H1 (cell line): ENCODE data around the gene KLF7. TPM values are rescaled to one million over a fixed set of nuclear protein-coding genes. Genes with fewer than 3 reads are reported as not detected.

Source experiments
- CTCF ChIA-PET: fragments of 300-600 bp; sonication (Branson Sonifier 250); formaldehyde crosslinking; loops from one replicate; lab custom pipeline; 2021; ENCODE audit not compliant: partially characterized antibody; lab: Charles Lee
- POLR2A ChIA-PET: fragments of 300-600 bp; sonication (Branson Sonifier 250); formaldehyde crosslinking; loops from one replicate; lab custom pipeline; 2021; ENCODE audit warnings: inconsistent platforms; ENCODE audit not compliant: partially characterized antibody; lab: Charles Lee
- DNase-seq, 2 experiments: peaks; one replicate each; pipeline versions ENCODE4 v3.0.0 to v3.0.0-alpha.2; 2010 to 2022; ENCODE audit warnings: low spot score in 2 of 2, low read depth in 1 of 2, mixed read lengths in 1 of 2
- FAIRE-seq: peaks from 2 replicates; lab custom pipeline; 2011; peaks lifted over from hg19 to GRCh38; lab: Jason Lieb, UNC
- H2AFZ ChIP-seq: 2 replicates; pipeline ENCODE4 v1.8.1; 2012; ENCODE audit warnings: low read length, inconsistent platforms
- H2AK5ac ChIP-seq: 2 replicates; pipeline ENCODE4 v1.6.1; 2013; ENCODE audit warnings: low read depth, low read length
- H2BK120ac ChIP-seq: replicated peaks from 2 replicates; pipeline ENCODE3; 2013; ENCODE audit warnings: low read depth, low read length, inconsistent platforms
- H2BK12ac ChIP-seq: 2 replicates; pipeline ENCODE4 v1.6.1; 2013; ENCODE audit warnings: low read depth, low read length
- H2BK15ac ChIP-seq: 2 replicates; pipeline ENCODE4 v1.6.1; 2013; ENCODE audit warnings: low read length
- H2BK20ac ChIP-seq: 2 replicates; pipeline ENCODE4 v1.6.1; 2013; ENCODE audit warnings: low read length
- H2BK5ac ChIP-seq: 2 replicates; pipeline ENCODE4 v1.6.1; 2013; ENCODE audit warnings: low read depth, low read length
- H3K14ac ChIP-seq: 2 replicates; pipeline ENCODE4 v1.6.1; 2013; ENCODE audit warnings: inconsistent platforms; ENCODE audit not compliant: insufficient read length
- H3K18ac ChIP-seq: 2 replicates; pipeline ENCODE4 v1.6.1; 2013; ENCODE audit warnings: low read length; ENCODE audit errors: extremely low read depth
- H3K23ac ChIP-seq: 2 replicates; pipeline ENCODE4 v1.6.1; 2013; ENCODE audit warnings: inconsistent platforms; ENCODE audit not compliant: insufficient read length
- H3K23me2 ChIP-seq: 2 replicates; pipeline ENCODE4 v1.6.1; 2013; ENCODE audit warnings: low read depth, low read length
- H3K27ac ChIP-seq: 2 replicates; pipeline ENCODE4 v1.6.1; 2011; ENCODE audit warnings: low read depth, low read length, inconsistent platforms
- H3K27me3 ChIP-seq, 4 experiments: replicated peaks in 1 of 4; 1 replicate in 1 of 4; 2 replicates in 3 of 4; pipeline versions ENCODE4 v1.6.1 to v1.8.1; 2011 to 2013; ENCODE audit warnings: low read length in 3 of 4, mild to moderate bottlenecking in 3 of 4, inconsistent platforms in 2 of 4, mixed read lengths in 2 of 4, moderate library complexity in 1 of 4; ENCODE audit not compliant: control insufficient read depth in 3 of 4, insufficient read depth in 3 of 4; ENCODE audit errors: extremely low read depth in 1 of 4
- H3K36me3 ChIP-seq, 4 experiments: 2 replicates each; pipeline versions ENCODE4 v1.6.1 to v1.8.1; 2011 to 2013; ENCODE audit warnings: mild to moderate bottlenecking in 4 of 4, low read length in 3 of 4, moderate library complexity in 2 of 4, control low read depth in 1 of 4, inconsistent platforms in 1 of 4; ENCODE audit not compliant: insufficient read depth in 4 of 4, control insufficient read depth in 2 of 4
- H3K4ac ChIP-seq: replicated peaks from 2 replicates; pipeline ENCODE3; 2013; ENCODE audit warnings: low read length, low read depth, mixed read lengths, inconsistent platforms; ENCODE audit not compliant: insufficient read length
- H3K4me1 ChIP-seq, 4 experiments: replicated peaks in 1 of 4; 1 replicate in 1 of 4; 2 replicates in 3 of 4; pipeline versions ENCODE4 v1.6.1 to v1.8.1; 2011 to 2013; ENCODE audit warnings: low read length in 3 of 4, inconsistent platforms in 2 of 4, mixed read lengths in 1 of 4; ENCODE audit not compliant: insufficient read depth in 4 of 4, control insufficient read depth in 3 of 4
- H3K4me2 ChIP-seq, 2 experiments: 2 replicates each; pipeline versions ENCODE4 v1.6.1 to v1.8.1; 2011 to 2013; ENCODE audit warnings: low read depth in 2 of 2, low read length in 2 of 2, control low read depth in 1 of 2, inconsistent platforms in 1 of 2, mild to moderate bottlenecking in 1 of 2; ENCODE audit not compliant: insufficient read depth in 1 of 2
- H3K4me3 ChIP-seq, 4 experiments: fragments of 200-600, 300-600 bp in 1 of 4; sonication (generic), shearing (Covaris generic), sonication (Bioruptor Twin) in 1 of 4; 2 replicates each; pipeline versions ENCODE4 v1.5.1 to v1.8.1; 2011 to 2016; ENCODE audit warnings: low read length in 4 of 4, low read depth in 3 of 4, control low read depth in 2 of 4, inconsistent platforms in 2 of 4, mild to moderate bottlenecking in 2 of 4, mixed read lengths in 1 of 4, moderate library complexity in 1 of 4; ENCODE audit not compliant: insufficient read depth in 2 of 4; ENCODE audit errors: extremely low read depth in 1 of 4
- H3K56ac ChIP-seq: replicated peaks from 2 replicates; pipeline ENCODE3; 2013; ENCODE audit warnings: low read depth, mild to moderate bottlenecking, mixed read lengths, low read length, inconsistent platforms; ENCODE audit not compliant: insufficient read length
- H3K79me1 ChIP-seq: 2 replicates; pipeline ENCODE4 v1.6.1; 2013; ENCODE audit warnings: low read depth, low read length, control low read depth
- H3K79me2 ChIP-seq, 2 experiments: 2 replicates each; pipeline versions ENCODE4 v1.6.1 to v1.8.1; 2012 to 2013; ENCODE audit warnings: low read length in 2 of 2, mild to moderate bottlenecking in 2 of 2, inconsistent platforms in 1 of 2; ENCODE audit not compliant: insufficient read depth in 2 of 2, control insufficient read depth in 1 of 2
- H3K9ac ChIP-seq, 4 experiments: replicated peaks in 1 of 4; 1 replicate in 1 of 4; 2 replicates in 3 of 4; pipeline versions ENCODE4 v1.6.1 to v1.8.1; 2011 to 2013; ENCODE audit warnings: low read depth in 3 of 4, low read length in 3 of 4, control low read depth in 2 of 4, mild to moderate bottlenecking in 2 of 4, moderate library complexity in 2 of 4, inconsistent platforms in 1 of 4; ENCODE audit errors: extremely low read depth in 1 of 4
- H3K9me3 ChIP-seq, 2 experiments: 2 replicates each; pipeline versions ENCODE4 v1.6.1 to v1.8.1; 2012 to 2013; ENCODE audit warnings: mild to moderate bottlenecking in 2 of 2, moderate library complexity in 2 of 2, control low read depth in 1 of 2, inconsistent platforms in 1 of 2, low read depth in 1 of 2, low read length in 1 of 2, mixed read lengths in 1 of 2; ENCODE audit not compliant: insufficient read depth in 2 of 2
- H4K20me1 ChIP-seq, 2 experiments: replicated peaks in 1 of 2; 2 replicates each; pipeline versions ENCODE3 to v1.8.1; 2011 to 2013; ENCODE audit warnings: inconsistent platforms in 2 of 2, low read length in 2 of 2, mild to moderate bottlenecking in 1 of 2; ENCODE audit not compliant: insufficient read depth in 2 of 2, control insufficient read depth in 1 of 2
- H4K5ac ChIP-seq: 2 replicates; pipeline ENCODE4 v1.6.1; 2013; ENCODE audit warnings: low read length, low read depth, mixed read lengths, inconsistent platforms; ENCODE audit not compliant: insufficient read length
- H4K8ac ChIP-seq: 2 replicates; pipeline ENCODE4 v1.8.0; 2013; ENCODE audit warnings: mild to moderate bottlenecking, moderate library complexity, low read length, inconsistent platforms; ENCODE audit not compliant: insufficient read depth; ENCODE audit errors: extremely low read depth
- H4K91ac ChIP-seq: replicated peaks from 2 replicates; pipeline ENCODE3; 2013; ENCODE audit warnings: low read length, mixed read lengths, inconsistent platforms; ENCODE audit not compliant: insufficient read length
- ASH2L ChIP-seq: fragments of 200-600, 300-600 bp; sonication (generic); IDR thresholded peaks from one replicate; pipeline ENCODE4 v1.7.1; 2017; ENCODE audit warnings: low read length
- CBX5 ChIP-seq: fragments of 300-800, 300-1000 bp; sonication (generic); IDR thresholded peaks from 2 replicates; pipeline ENCODE4 v1.7.1; 2016; ENCODE audit warnings: antibody characterized with exemption, low read length, low read depth
- CHD1 ChIP-seq: IDR thresholded peaks from 2 replicates; pipeline ENCODE4 v1.6.1; 2012; ENCODE audit warnings: low read depth, low read length, improper control_type of control experiment
- CHD2 ChIP-seq: IDR thresholded peaks from 2 replicates; pipeline ENCODE4 v1.6.1; 2012; ENCODE audit warnings: low read length, improper control_type of control experiment
- EP300 ChIP-seq, 2 experiments: IDR thresholded peaks; 1 replicate in 1 of 2; 2 replicates in 1 of 2; pipeline ENCODE4 v1.6.1; 2011 to 2012; ENCODE audit warnings: low read depth in 2 of 2, low read length in 2 of 2, mild to moderate bottlenecking in 2 of 2, borderline replicate concordance in 1 of 2, inconsistent platforms in 1 of 2, moderate library complexity in 1 of 2
- GTF2F1 ChIP-seq: IDR thresholded peaks from 2 replicates; pipeline ENCODE4 v1.6.1; 2012; ENCODE audit warnings: low read depth, low read length, improper control_type of control experiment, borderline replicate concordance
- NANOG ChIP-seq: IDR thresholded peaks from 2 replicates; pipeline ENCODE4 v1.6.1; 2011; ENCODE audit warnings: low read length, low read depth, mild to moderate bottlenecking, inconsistent platforms; ENCODE audit not compliant: insufficient read depth, poor library complexity, severe bottlenecking
- PHF8 ChIP-seq: fragments of 200-600 bp; sonication (generic); conservative IDR thresholded peaks from 2 replicates; pipeline ENCODE4 v1.7.1; 2012; ENCODE audit warnings: low read depth, mild to moderate bottlenecking, inconsistent platforms, low read length, moderate library complexity
- POLR2A ChIP-seq, 2 experiments: IDR thresholded peaks; 1 replicate in 1 of 2; 2 replicates in 1 of 2; pipeline ENCODE4 v1.6.1; 2011; ENCODE audit warnings: low read depth in 2 of 2, low read length in 2 of 2, mild to moderate bottlenecking in 2 of 2; ENCODE audit errors: control extremely low read depth in 1 of 2
- RNF2 ChIP-seq: fragments of 200-900, 300-1000 bp; sonication (generic); IDR thresholded peaks from 2 replicates; pipeline ENCODE4 v1.7.1; 2016; ENCODE audit warnings: borderline replicate concordance, low read depth, mild to moderate bottlenecking, antibody characterized with exemption, low read length; ENCODE audit not compliant: poor library complexity, severe bottlenecking; ENCODE audit errors: missing control alignments
- SAP30 ChIP-seq: fragments of 300-600 bp; sonication (generic); IDR thresholded peaks from 2 replicates; pipeline ENCODE4 v1.7.1; 2012; ENCODE audit warnings: low read length, moderate library complexity, mild to moderate bottlenecking, inconsistent platforms; ENCODE audit not compliant: insufficient read depth, insufficient replicate concordance
- SIN3A ChIP-seq, 2 experiments: IDR thresholded peaks in 1 of 2; conservative IDR thresholded peaks in 1 of 2; 2 replicates each; pipeline ENCODE4 v1.6.1; 2011 to 2012; ENCODE audit warnings: low read length in 2 of 2, improper control_type of control experiment in 1 of 2, low read depth in 1 of 2, mild to moderate bottlenecking in 1 of 2
- SUZ12 ChIP-seq: fragments of 200-600 bp; sonication (generic); IDR thresholded peaks from 2 replicates; pipeline ENCODE4 v1.6.1; 2012; ENCODE audit warnings: mild to moderate bottlenecking, inconsistent platforms, low read length, moderate library complexity, mixed read lengths
- TCF12 ChIP-seq: IDR thresholded peaks from 2 replicates; pipeline ENCODE4 v1.6.1; 2011; ENCODE audit warnings: low read depth, mild to moderate bottlenecking, low read length
- WGBS, 2 experiments: shearing (Covaris generic) in 1 of 2; methylation state at CpG; one replicate each; pipeline versions ENCODE4 v1.1.6 to v1.1.7; 2013 to 2015; ENCODE audit warnings: low lambda C conversion rate in 2 of 2, mixed read lengths in 2 of 2, inconsistent platforms in 1 of 2, low coverage in 1 of 2, missing lambda C conversion rate in 1 of 2; ENCODE audit not compliant: insufficient replicate concordance in 2 of 2, insufficient coverage in 1 of 2, insufficient read length in 1 of 2; ENCODE audit errors: extremely low coverage in 1 of 2, missing lambda C conversion rate in 1 of 2; 5-methylcytosine and 5-hydroxymethylcytosine counted together
- polyA plus RNA-seq, 7 experiments: library from polyadenylated mRNA; depleted of rRNA in 3 of 7; stranded (reverse) in 5 of 7; unstranded in 2 of 7; fragments of >200 nt in 5 of 7; fragments of 200-250 nt in 2 of 7; gene quantifications; 1 replicate in 5 of 7; 2 replicates in 1 of 7; 4 replicates in 1 of 7; pipeline versions ENCODE4 v1.2.1 to v1.2.3, GENCODE V29; 2011 to 2013; ENCODE audit warnings: missing spikeins in 2 of 7, mixed read lengths in 2 of 7
- total RNA-seq: library from RNA; stranded (reverse); fragmentation: NEBNext Ultra II Directional; extraction: Animal tissue kit (Norgen Biotek cat#: 25700); gene quantifications from 2 replicates; pipeline ENCODE4 v1.2.1, GENCODE V29; 2021

Gene KLF7
- total and polyA plus RNA-seq, 2 of the 8 experiments (the other 6 are each of a cell fraction or from before 2014, with no cell fraction given) = 9.6 to 23.3 TPM

DNA sequence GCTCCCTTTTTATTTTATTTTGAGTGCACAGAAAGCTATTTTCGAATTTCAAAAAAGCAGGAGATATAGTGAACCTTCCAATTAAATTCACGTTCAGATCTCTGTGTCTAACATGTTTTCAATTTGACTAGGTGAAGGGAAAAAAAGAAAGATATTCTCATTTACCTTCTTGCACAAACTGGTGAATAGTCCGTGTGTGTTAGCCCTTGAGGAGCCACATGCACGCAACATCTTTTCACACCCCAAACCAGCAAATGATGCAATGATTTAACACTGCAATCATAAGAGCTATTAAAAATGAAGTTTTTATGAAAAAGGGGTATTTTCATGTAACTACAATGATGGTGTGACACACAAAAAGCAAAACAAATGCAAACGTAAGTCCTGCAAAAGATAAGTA is 116.6 kb downstream of the KLF7 start:
- Histone ChIP-seq H2BK5ac (no peak overlapping the region), H3K23me2 (no peaks in the 10 kb centered on the region), H2AFZ (no peak overlapping the region), H3K56ac (no peak overlapping the region), H2AK5ac (no peak overlapping the region), H3K4ac (no peak overlapping the region), H3K14ac (no peak overlapping the region), H4K8ac (no peak overlapping the region), H3K79me2 (no peaks in the 10 kb centered on the region), H3K27me3 (no peaks in the 10 kb centered on the region), H2BK20ac (no peak overlapping the region), H4K91ac (no peak overlapping the region), H3K18ac (no peak overlapping the region), H2BK15ac (no peak overlapping the region), H3K79me1 (no peaks in the 10 kb centered on the region), H3K36me3 (no peaks in the 10 kb centered on the region), H3K9ac (peak overlapping the region in 1 of 4 experiments; percentile 13; a peak in 1 of 7 replicates), H3K9me3 (no peaks in the 10 kb centered on the region), H4K5ac (no peak overlapping the region), H2BK120ac (no peak overlapping the region), H3K27ac (no peak overlapping the region), H4K20me1 (no peaks in the 10 kb centered on the region), H3K4me1 (peaks cover 0 to 5% (median 0%) of the 10 kb centered on the region in 4 experiments; a peak in 1 of 7 replicates), H3K23ac (no peak overlapping the region), H2BK12ac (no peak overlapping the region), H3K4me2 (no peak overlapping the region), H3K4me3 (no peak overlapping the region)
- POLR2A ChIA-PET = no interaction called here
- FAIRE-seq (no peak), DNase-seq (no peak)
- CTCF ChIA-PET = interaction anchor here (0.7 to 1.1 kb wide), 4 partner anchors 22 to 66 kb away, joined by 3 read pairs; no protein-coding TSS in a partner anchor
- WGBS, 2 experiments = 63% methylated on average over 5 of the region's 5 CpGs; no CpG with 5 or more reads in 1 of the 2 experiments
- TF ChIP-seq SIN3A (conservative IDR thresholded peaks at IDR 0.05 in 1 of 2, IDR thresholded peaks at IDR 0.05 in 1 of 2; ENCODE audit: low read depth in 1 of 2, low read length in 2 of 2) (no peak), PHF8 (no peak), CHD1 (no peak), CHD2 (no peak), SAP30 (no peak), TCF12 (no peak), EP300 (IDR thresholded peaks at IDR 0.05; ENCODE audit: borderline replicate concordance in 1 of 2, low read depth in 2 of 2, low read length in 2 of 2) (no peak), SUZ12 (no peak), POLR2A (IDR thresholded peaks at IDR 0.05; ENCODE audit: control extremely low read depth in 1 of 2, low read depth in 2 of 2, low read length in 2 of 2) (no peak), ASH2L (no peak), RNF2 (no peak), CBX5 (no peak), GTF2F1 (no peak), NANOG (no peak)
